CD14-positive monocyte (primary cell): Measurements from ENCODE around the gene TJP3. TPM values are rescaled to one million over a fixed set of nuclear protein-coding genes. Genes with fewer than 3 reads are reported as not detected.

Experiments
- DNase-seq, 3 donors: peaks; one replicate each; pipeline ENCODE4 v3.0.0-alpha.2; 2011 to 2022
- H2AFZ ChIP-seq: 2 replicates; pipeline ENCODE4 v1.6.0; 2012; ENCODE audit warnings: mild to moderate bottlenecking, low read depth, low read length, inconsistent platforms; ENCODE audit not compliant: insufficient read depth, poor library complexity, severe bottlenecking
- H3K27ac ChIP-seq, 2 donors: 1 replicate in 1 of 2; 2 replicates in 1 of 2; pipeline ENCODE4 v1.5.1; 2012 to 2013; ENCODE audit warnings: low read length in 2 of 2, control low read depth in 1 of 2, inconsistent platforms in 1 of 2, low read depth in 1 of 2, mild to moderate bottlenecking in 1 of 2
- H3K27me3 ChIP-seq, 2 donors: one replicate each; pipeline versions ENCODE4 v1.6.0 to v1.6.1; 2011 to 2013; ENCODE audit warnings: low read length in 2 of 2; ENCODE audit not compliant: control insufficient read depth in 2 of 2, insufficient read depth in 2 of 2
- H3K36me3 ChIP-seq, 2 donors: replicated peaks in 1 of 2; 1 replicate in 1 of 2; 2 replicates in 1 of 2; pipeline versions ENCODE4 v1.5.1 to v1.6.1; 2012 to 2013; ENCODE audit warnings: low read length in 2 of 2, control low read depth in 1 of 2, inconsistent platforms in 1 of 2, mild to moderate bottlenecking in 1 of 2; ENCODE audit not compliant: insufficient read depth in 2 of 2, control insufficient read depth in 1 of 2
- H3K4me1 ChIP-seq, 2 donors: 1 replicate in 1 of 2; 2 replicates in 1 of 2; pipeline versions ENCODE4 v1.5.1 to v1.6.1; 2012 to 2013; ENCODE audit warnings: low read length in 2 of 2, control low read depth in 1 of 2, inconsistent platforms in 1 of 2, mild to moderate bottlenecking in 1 of 2, moderate library complexity in 1 of 2; ENCODE audit not compliant: insufficient read depth in 2 of 2, control insufficient read depth in 1 of 2
- H3K4me2 ChIP-seq: replicated peaks from 2 replicates; pipeline ENCODE3; 2012; ENCODE audit warnings: low read length, moderate library complexity, mild to moderate bottlenecking; ENCODE audit not compliant: poor library complexity, severe bottlenecking; ENCODE audit errors: extremely low read depth
- H3K4me3 ChIP-seq, 3 experiments: fragments of 200-600 bp in 1 of 3; sonication (generic) in 1 of 3; replicated peaks in 1 of 3; 1 replicate in 2 of 3; 2 replicates in 1 of 3; pipeline ENCODE4 v1.5.1; 2011 to 2013; ENCODE audit warnings: low read length in 3 of 3, mild to moderate bottlenecking in 3 of 3, control low read depth in 2 of 3, low read depth in 2 of 3, inconsistent platforms in 1 of 3, moderate library complexity in 1 of 3
- H3K79me2 ChIP-seq: 2 replicates; pipeline ENCODE4 v1.6.0; 2012; ENCODE audit warnings: mild to moderate bottlenecking, control low read depth, inconsistent platforms, low read length, moderate library complexity; ENCODE audit not compliant: insufficient read depth
- H3K9ac ChIP-seq: 2 replicates; pipeline ENCODE4 v1.6.0; 2017; ENCODE audit warnings: low read length, mild to moderate bottlenecking; ENCODE audit not compliant: insufficient read depth, poor library complexity, severe bottlenecking
- H3K9me3 ChIP-seq, 2 donors: replicated peaks in 1 of 2; 1 replicate in 1 of 2; 2 replicates in 1 of 2; pipeline versions ENCODE4 v1.5.1 to v1.6.1; 2012 to 2013; ENCODE audit warnings: low read length in 2 of 2, control low read depth in 1 of 2; ENCODE audit not compliant: control insufficient read depth in 1 of 2, insufficient read depth in 1 of 2
- H4K20me1 ChIP-seq: 2 replicates; pipeline ENCODE4 v1.6.0; 2012; ENCODE audit warnings: mild to moderate bottlenecking, low read length, control low read depth, moderate library complexity; ENCODE audit not compliant: insufficient read depth
- H3K27ac Mint-ChIP-seq, 7 donors: one replicate each; pipeline ENCODE4 v1.8.0; 2020; ENCODE audit warnings: mild to moderate bottlenecking in 7 of 7, mixed read lengths in 7 of 7, moderate library complexity in 6 of 7, inconsistent platforms in 2 of 7
- H3K27me3 Mint-ChIP-seq, 3 donors: one replicate each; pipeline ENCODE4 v1.8.0; 2021 to 2022; ENCODE audit warnings: low read depth in 3 of 3, mild to moderate bottlenecking in 3 of 3, mixed read lengths in 3 of 3, moderate library complexity in 3 of 3, inconsistent platforms in 1 of 3
- H3K36me3 Mint-ChIP-seq, 2 donors: one replicate each; pipeline ENCODE4 v1.8.0; 2020; ENCODE audit warnings: mixed read lengths in 2 of 2, inconsistent platforms in 1 of 2, mild to moderate bottlenecking in 1 of 2
- H3K4me1 Mint-ChIP-seq: one replicate; pipeline ENCODE4 v1.8.0; 2020; ENCODE audit warnings: mild to moderate bottlenecking, mixed read lengths
- H3K4me3 Mint-ChIP-seq, 2 donors: one replicate each; pipeline ENCODE4 v1.8.0; 2020; ENCODE audit warnings: mild to moderate bottlenecking in 2 of 2, mixed read lengths in 2 of 2, moderate library complexity in 1 of 2
- H3K9me3 Mint-ChIP-seq, 7 donors: one replicate each; pipeline ENCODE4 v1.8.0; 2020 to 2022; ENCODE audit warnings: mixed read lengths in 7 of 7, mild to moderate bottlenecking in 6 of 7, moderate library complexity in 6 of 7, inconsistent platforms in 2 of 7
- WGBS: methylation state at CpG from one replicate; pipeline ENCODE4 v1.1.5; 2013; ENCODE audit warnings: missing lambda C conversion rate; ENCODE audit not compliant: insufficient coverage; 5-methylcytosine and 5-hydroxymethylcytosine counted together
- intact Hi-C, 2 donors: fragments of 100-400 bp; cut with micrococcal nuclease; formaldehyde crosslinking; loops; one replicate each; pipeline versions ENCODE4 v1.15.0 to v1.15.1; 2023
- polyA plus RNA-seq, 3 donors: library from polyadenylated mRNA; depleted of rRNA in 1 of 3; unstranded in 2 of 3; stranded (reverse) in 1 of 3; fragments of 300-500 nt in 2 of 3; fragments of >200 nt in 1 of 3; fragmentation: Illumina TruSeq in 2 of 3; gene quantifications; 1 replicate in 2 of 3; 2 replicates in 1 of 3; pipeline ENCODE4 v1.2.3, GENCODE V29; 2012 to 2021
- TF ChIP-seq, protein P1 (sequence below): fragments of 200-600 bp; IDR thresholded peaks from one replicate; pipeline ENCODE4 v1.8.0; 2022; ENCODE audit warnings: antibody characterized with exemption, mild to moderate bottlenecking

TJP3 gene
- polyA plus RNA-seq, 3 donors: 0.01 TPM; not detected in 2

DNA sequence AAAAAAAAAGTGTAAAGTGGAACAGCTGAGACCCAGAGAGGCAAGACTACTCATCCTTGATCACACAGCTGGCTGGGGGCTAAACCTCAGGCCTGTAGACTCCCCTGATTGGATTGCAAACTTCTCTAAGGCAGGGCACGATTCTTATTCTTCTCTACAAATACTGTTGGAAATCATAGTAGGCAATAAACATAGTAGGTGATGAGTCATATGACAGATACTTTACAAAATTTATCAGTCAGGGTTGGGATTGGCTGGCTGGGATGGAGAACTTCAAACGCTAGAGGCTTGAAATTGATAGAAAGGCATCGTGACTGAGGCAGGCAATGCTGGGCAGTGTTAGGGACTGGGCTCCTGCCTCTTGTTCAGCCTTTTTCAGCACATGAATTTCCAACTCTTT lies 83.9 kb downstream of the TJP3 start:
- Histone ChIP-seq H2AFZ (no peak overlapping the region), H3K79me2 (no peaks in the 10 kb centered on the region), H3K9ac (no peak overlapping the region), H3K27ac (no peak overlapping the region), H3K36me3 (no peaks in the 10 kb centered on the region), H3K9me3 (peaks cover 2 to 5% of the 10 kb centered on the region in 2 donors), H3K4me3 (no peak overlapping the region), H3K4me2 (no peak overlapping the region), H4K20me1 (no peaks in the 10 kb centered on the region), H3K27me3 (no peaks in the 10 kb centered on the region), H3K4me1 (no peaks in the 10 kb centered on the region)
- no peak for DNase-seq
- WGBS: no CpG with 5 or more reads among the region's 3 CpGs
- Mint-ChIP-seq H3K4me3 (no peak overlapping the region), H3K36me3 (no peaks in the 10 kb centered on the region), H3K27me3 (peaks cover 9 to 15% (median 11%) of the 10 kb centered on the region in 3 donors), H3K9me3 (peaks cover 6 to 21% (median 13%) of the 10 kb centered on the region in 7 donors), H3K4me1 (no peaks in the 10 kb centered on the region), H3K27ac (no peak overlapping the region)
- TF ChIP-seq, protein P1, sequence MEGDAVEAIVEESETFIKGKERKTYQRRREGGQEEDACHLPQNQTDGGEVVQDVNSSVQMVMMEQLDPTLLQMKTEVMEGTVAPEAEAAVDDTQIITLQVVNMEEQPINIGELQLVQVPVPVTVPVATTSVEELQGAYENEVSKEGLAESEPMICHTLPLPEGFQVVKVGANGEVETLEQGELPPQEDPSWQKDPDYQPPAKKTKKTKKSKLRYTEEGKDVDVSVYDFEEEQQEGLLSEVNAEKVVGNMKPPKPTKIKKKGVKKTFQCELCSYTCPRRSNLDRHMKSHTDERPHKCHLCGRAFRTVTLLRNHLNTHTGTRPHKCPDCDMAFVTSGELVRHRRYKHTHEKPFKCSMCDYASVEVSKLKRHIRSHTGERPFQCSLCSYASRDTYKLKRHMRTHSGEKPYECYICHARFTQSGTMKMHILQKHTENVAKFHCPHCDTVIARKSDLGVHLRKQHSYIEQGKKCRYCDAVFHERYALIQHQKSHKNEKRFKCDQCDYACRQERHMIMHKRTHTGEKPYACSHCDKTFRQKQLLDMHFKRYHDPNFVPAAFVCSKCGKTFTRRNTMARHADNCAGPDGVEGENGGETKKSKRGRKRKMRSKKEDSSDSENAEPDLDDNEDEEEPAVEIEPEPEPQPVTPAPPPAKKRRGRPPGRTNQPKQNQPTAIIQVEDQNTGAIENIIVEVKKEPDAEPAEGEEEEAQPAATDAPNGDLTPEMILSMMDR: no peak
- intact Hi-C loops: no loop called here

DNA sequence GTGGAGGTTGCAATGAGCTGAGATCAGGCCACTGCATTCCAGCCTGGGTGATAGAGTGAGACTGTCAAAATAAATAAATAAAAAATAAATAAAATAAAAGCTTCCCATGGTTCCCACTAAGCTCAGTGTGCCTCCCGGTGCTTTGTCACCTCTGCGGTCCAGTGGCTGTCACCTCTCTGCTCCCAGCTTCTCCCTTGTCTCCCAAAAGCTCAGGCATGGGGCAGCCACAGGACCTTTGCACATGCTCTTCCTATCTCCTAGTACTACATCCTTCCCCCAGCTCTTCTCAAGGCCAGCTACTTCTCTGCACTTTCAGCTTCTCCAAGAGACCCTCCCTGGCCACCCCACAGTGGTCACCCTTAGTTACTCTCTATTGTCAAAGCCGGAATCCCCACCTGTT lies 85.6 kb downstream of the TJP3 start:
- Histone ChIP-seq H3K4me2 (no peak overlapping the region), H3K36me3 (no peaks in the 10 kb centered on the region), H3K27ac (no peak overlapping the region), H3K4me1 (no peaks in the 10 kb centered on the region), H3K9ac (no peak overlapping the region), H3K4me3 (no peak overlapping the region), H3K79me2 (no peaks in the 10 kb centered on the region), H3K9me3 (peaks cover 2 to 5% of the 10 kb centered on the region in 2 donors), H3K27me3 (no peaks in the 10 kb centered on the region), H2AFZ (no peak overlapping the region), H4K20me1 (no peaks in the 10 kb centered on the region)
- Mint-ChIP-seq H3K36me3 (no peaks in the 10 kb centered on the region), H3K27ac (no peak overlapping the region), H3K4me1 (no peaks in the 10 kb centered on the region), H3K4me3 (no peak overlapping the region), H3K27me3 (peaks cover 10 to 19% (median 15%) of the 10 kb centered on the region in 3 donors), H3K9me3 (peaks cover 6 to 24% (median 17%) of the 10 kb centered on the region in 7 donors)
- WGBS: 90% methylated on average over 3 of the region's 3 CpGs
- intact Hi-C loops: no loop called here
- DNase-seq: no peak
- TF ChIP-seq, protein P1: no peak
